Measurements from ENCODE around the gene SLC35F4. TPM values are rescaled to one million over a fixed set of nuclear protein-coding genes. Genes with fewer than 3 reads are reported as not detected.

The SLC35F4 gene
- polyA plus RNA-seq, 1 donor from 2014 or later: 21.0 TPM

GRCh38 chr14:57755018-57755521, 110.8 kb downstream of the SLC35F4 start:
- Histone ChIP-seq H2AFZ (ENCODE audit: low read depth, low read length) (no peak overlapping the region), H3K9me2 (ENCODE audit: insufficient read depth, low read length) (no peaks in the 10 kb centered on the region), H3K79me2 (replicated peaks; ENCODE audit: insufficient read depth, low read length) (no peaks in the 10 kb centered on the region), H3K4me3 (ENCODE audit: low read length) (no peak overlapping the region), H3K27ac (ENCODE audit: low read length) (no peak overlapping the region), H4K20me1 (ENCODE audit: insufficient read depth) (no peaks in the 10 kb centered on the region), H3K9ac (ENCODE audit: low read length) (no peak overlapping the region), H3F3A (ENCODE audit: insufficient read depth, low read length, poor library complexity, severe bottlenecking) (no peaks in the 10 kb centered on the region), H3K4me2 (ENCODE audit: low read length) (no peak overlapping the region), H3K9me3 (ENCODE audit: low read length) (no peaks in the 10 kb centered on the region), H3K27me3 (ENCODE audit: insufficient read depth, low read depth, low read length) (no peaks in the 10 kb centered on the region), H3K36me3 (ENCODE audit: insufficient read depth, low read length) (no peaks in the 10 kb centered on the region)
- TF ChIP-seq POLR2AphosphoS5 (IDR thresholded peaks at IDR 0.05): no peak
- no peak for TF ChIP-seq EP300 (conservative IDR thresholded peaks at IDR 0.05; ENCODE audit: poor library complexity, severe bottlenecking)
- no peak for TF ChIP-seq RAD21 (conservative IDR thresholded peaks at IDR 0.05)
- no peak for TF ChIP-seq CTCF (IDR thresholded peaks at IDR 0.05; ENCODE audit: poor library complexity, severe bottlenecking)
- no peak for TF ChIP-seq TAF1 (IDR thresholded peaks at IDR 0.05; ENCODE audit: low read depth)
- no peak for TF ChIP-seq MXI1 (conservative IDR thresholded peaks at IDR 0.05; ENCODE audit: poor library complexity, severe bottlenecking)
- no peak for TF ChIP-seq EZH2 (IDR thresholded peaks at IDR 0.05; ENCODE audit: borderline replicate concordance, insufficient read depth, low read length, poor library complexity, severe bottlenecking)
- no peak for TF ChIP-seq REST (IDR thresholded peaks at IDR 0.05; ENCODE audit: borderline replicate concordance)
- no peak for TF ChIP-seq SMC3 (conservative IDR thresholded peaks at IDR 0.05; ENCODE audit: poor library complexity)

GRCh38 chr14:57754527-57754926, 111.4 kb downstream of the SLC35F4 start:
- Histone ChIP-seq H3K27ac (ENCODE audit: low read length) (no peak overlapping the region), H3K79me2 (replicated peaks; ENCODE audit: insufficient read depth, low read length) (no peaks in the 10 kb centered on the region), H3K4me2 (ENCODE audit: low read length) (no peak overlapping the region), H3K9ac (ENCODE audit: low read length) (no peak overlapping the region), H3K4me3 (ENCODE audit: low read length) (no peak overlapping the region), H4K20me1 (ENCODE audit: insufficient read depth) (no peaks in the 10 kb centered on the region), H3K27me3 (ENCODE audit: insufficient read depth, low read depth, low read length) (no peaks in the 10 kb centered on the region), H2AFZ (ENCODE audit: low read depth, low read length) (no peak overlapping the region), H3K9me3 (ENCODE audit: low read length) (no peaks in the 10 kb centered on the region), H3K36me3 (ENCODE audit: insufficient read depth, low read length) (no peaks in the 10 kb centered on the region), H3K9me2 (ENCODE audit: insufficient read depth, low read length) (no peaks in the 10 kb centered on the region), H3F3A (ENCODE audit: insufficient read depth, low read length, poor library complexity, severe bottlenecking) (no peaks in the 10 kb centered on the region)
- no peak for TF ChIP-seq REST (IDR thresholded peaks at IDR 0.05; ENCODE audit: borderline replicate concordance)
- TF ChIP-seq TAF1 (IDR thresholded peaks at IDR 0.05; ENCODE audit: low read depth): no peak
- no peak for TF ChIP-seq CTCF (IDR thresholded peaks at IDR 0.05; ENCODE audit: poor library complexity, severe bottlenecking)
- TF ChIP-seq EZH2 (IDR thresholded peaks at IDR 0.05; ENCODE audit: borderline replicate concordance, insufficient read depth, low read length, poor library complexity, severe bottlenecking): no peak
- no peak for TF ChIP-seq POLR2AphosphoS5 (IDR thresholded peaks at IDR 0.05)
- TF ChIP-seq RAD21 (conservative IDR thresholded peaks at IDR 0.05): no peak
- TF ChIP-seq EP300 (conservative IDR thresholded peaks at IDR 0.05; ENCODE audit: poor library complexity, severe bottlenecking): no peak
- no peak for TF ChIP-seq SMC3 (conservative IDR thresholded peaks at IDR 0.05; ENCODE audit: poor library complexity)

Data from neural cell (in vitro differentiated cells).